Tibial nerve (tissue), 4 donors: ENCODE results near the gene UBE2E2.
"Not testable (repeated sequence)": the region's sequence is repeated elsewhere in the genome, so short reads cannot be mapped to it uniquely, and the experiment has no call there.

Experiments
- EP300 ChIP-seq, 2 donors: sonication (generic); formaldehyde crosslinking; IDR thresholded peaks; one replicate each; pipeline ENCODE4 v1.6.1; 2017; ENCODE audit warnings: antibody characterized with exemption in 2 of 2, mild to moderate bottlenecking in 1 of 2
- POLR2A ChIP-seq, 2 donors: fragments of 450-650 bp; IDR thresholded peaks; one replicate each; pipeline ENCODE4 v1.6.1; 2017; ENCODE audit warnings: antibody characterized with exemption in 2 of 2, mild to moderate bottlenecking in 2 of 2, moderate library complexity in 2 of 2
- TF ChIP-seq, protein P1 (sequence below), 5 experiments: fragments of 200-600 bp in 3 of 5; fragments of 450-650 bp in 2 of 5; sonication (generic) in 3 of 5; IDR thresholded peaks; one replicate each; pipeline ENCODE4 v1.5.1; 2016 to 2019; ENCODE audit warnings: antibody characterized with exemption in 5 of 5, mild to moderate bottlenecking in 3 of 5, moderate library complexity in 2 of 5

DNA sequence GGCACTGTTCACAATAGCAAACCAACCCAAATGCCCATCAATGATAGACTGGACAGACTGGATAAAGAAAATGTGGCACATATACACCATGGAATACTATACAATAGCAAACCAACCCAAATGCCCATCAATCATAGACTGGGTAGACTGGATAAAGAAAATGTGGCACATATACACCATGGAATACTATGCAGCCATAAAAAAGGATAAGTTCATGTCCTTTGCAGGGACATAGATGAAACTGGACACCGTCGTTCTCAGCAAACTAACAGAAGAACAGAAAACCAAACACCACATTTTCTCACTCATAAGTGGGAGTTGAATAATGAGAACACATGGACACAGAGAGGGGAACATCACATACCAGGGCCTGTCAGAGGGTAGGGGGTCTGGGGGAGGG lies 415.3 kb downstream of the UBE2E2 start:
- TF ChIP-seq, protein P1, sequence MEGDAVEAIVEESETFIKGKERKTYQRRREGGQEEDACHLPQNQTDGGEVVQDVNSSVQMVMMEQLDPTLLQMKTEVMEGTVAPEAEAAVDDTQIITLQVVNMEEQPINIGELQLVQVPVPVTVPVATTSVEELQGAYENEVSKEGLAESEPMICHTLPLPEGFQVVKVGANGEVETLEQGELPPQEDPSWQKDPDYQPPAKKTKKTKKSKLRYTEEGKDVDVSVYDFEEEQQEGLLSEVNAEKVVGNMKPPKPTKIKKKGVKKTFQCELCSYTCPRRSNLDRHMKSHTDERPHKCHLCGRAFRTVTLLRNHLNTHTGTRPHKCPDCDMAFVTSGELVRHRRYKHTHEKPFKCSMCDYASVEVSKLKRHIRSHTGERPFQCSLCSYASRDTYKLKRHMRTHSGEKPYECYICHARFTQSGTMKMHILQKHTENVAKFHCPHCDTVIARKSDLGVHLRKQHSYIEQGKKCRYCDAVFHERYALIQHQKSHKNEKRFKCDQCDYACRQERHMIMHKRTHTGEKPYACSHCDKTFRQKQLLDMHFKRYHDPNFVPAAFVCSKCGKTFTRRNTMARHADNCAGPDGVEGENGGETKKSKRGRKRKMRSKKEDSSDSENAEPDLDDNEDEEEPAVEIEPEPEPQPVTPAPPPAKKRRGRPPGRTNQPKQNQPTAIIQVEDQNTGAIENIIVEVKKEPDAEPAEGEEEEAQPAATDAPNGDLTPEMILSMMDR (IDR thresholded peaks at IDR 0.05), result not testable (repeated sequence)
- TF ChIP-seq POLR2A, EP300 (IDR thresholded peaks at IDR 0.05): not testable (repeated sequence)
